Neural progenitor cell (in vitro differentiated cells): ENCODE measurements around the gene RBM10. TPM values are rescaled to one million over a fixed set of nuclear protein-coding genes. Genes with fewer than 3 reads are reported as not detected.

Experiments
- DNase-seq: peaks from one replicate; pipeline ENCODE4 v3.0.0-alpha.2; 2016; ENCODE audit warnings: low spot score
- H2AFZ ChIP-seq: fragments of 200-600 bp; sonication (generic); replicated peaks from 2 replicates; pipeline ENCODE4 v1.6.1; 2016; ENCODE audit warnings: antibody characterized with exemption
- H3F3A ChIP-seq: fragments of 200-600 bp; sonication (generic); 2 replicates; pipeline ENCODE4 v1.6.1; 2016; ENCODE audit warnings: antibody characterized with exemption, low read depth
- H3K27ac ChIP-seq: fragments of 200-600 bp; sonication (generic); 2 replicates; pipeline ENCODE4 v1.5.1; 2016; ENCODE audit warnings: mild to moderate bottlenecking
- H3K27me3 ChIP-seq: fragments of 200-600 bp; sonication (generic); 2 replicates; pipeline ENCODE4 v1.6.1; 2016; ENCODE audit warnings: mild to moderate bottlenecking, moderate library complexity
- H3K36me3 ChIP-seq: fragments of 200-600 bp; sonication (generic); 2 replicates; pipeline ENCODE4 v1.5.1; 2016
- H3K4me1 ChIP-seq: fragments of 200-600 bp; sonication (generic); 2 replicates; pipeline ENCODE4 v1.6.1; 2016; ENCODE audit warnings: mixed run types
- H3K4me2 ChIP-seq: fragments of 200-600 bp; sonication (generic); 2 replicates; pipeline ENCODE4 v1.6.1; 2016
- H3K4me3 ChIP-seq: fragments of 200-600 bp; sonication (generic); 2 replicates; pipeline ENCODE4 v1.5.1; 2016
- H3K79me2 ChIP-seq: fragments of 200-600 bp; sonication (generic); 2 replicates; pipeline ENCODE4 v1.6.1; 2016; ENCODE audit warnings: low read depth
- H3K9ac ChIP-seq: fragments of 200-600 bp; sonication (generic); 2 replicates; pipeline ENCODE4 v1.6.1; 2016
- H3K9me3 ChIP-seq: fragments of 200-600 bp; sonication (generic); 2 replicates; pipeline ENCODE4 v1.5.1; 2016; ENCODE audit warnings: low read depth
- H4K20me1 ChIP-seq: fragments of 200-600 bp; sonication (generic); 2 replicates; pipeline ENCODE4 v1.6.1; 2016; ENCODE audit warnings: low read depth
- H3K27ac Mint-ChIP-seq: 3 replicates; pipeline ENCODE4 v1.8.0; 2021; ENCODE audit warnings: mixed read lengths
- H3K27me3 Mint-ChIP-seq: 2 replicates; pipeline ENCODE4 v1.8.0; 2022; ENCODE audit warnings: low read depth, mild to moderate bottlenecking, inconsistent platforms, moderate library complexity, mixed read lengths; ENCODE audit not compliant: insufficient read depth
- H3K36me3 Mint-ChIP-seq: 3 replicates; pipeline ENCODE4 v1.8.0; 2021; ENCODE audit warnings: mixed read lengths
- H3K4me1 Mint-ChIP-seq: 3 replicates; pipeline ENCODE4 v1.8.0; 2021; ENCODE audit warnings: mixed read lengths
- H3K4me3 Mint-ChIP-seq: 3 replicates; pipeline ENCODE4 v1.8.0; 2021; ENCODE audit warnings: mild to moderate bottlenecking, moderate library complexity, mixed read lengths
- H3K9me3 Mint-ChIP-seq: 3 replicates; pipeline ENCODE4 v1.8.0; 2020; ENCODE audit warnings: mixed read lengths
- CTCF ChIP-seq: fragments of 200-600 bp; sonication (generic); IDR thresholded peaks from 2 replicates; pipeline ENCODE4 v1.5.1; 2017; ENCODE audit warnings: antibody characterized with exemption, mild to moderate bottlenecking
- EZH2 ChIP-seq: fragments of 200-600 bp; sonication (generic); IDR thresholded peaks from 2 replicates; pipeline ENCODE4 v1.6.1; 2017; ENCODE audit warnings: antibody characterized with exemption, mild to moderate bottlenecking, moderate library complexity
- EZH2phosphoT487 ChIP-seq: fragments of 200-600 bp; sonication (generic); IDR thresholded peaks from 2 replicates; pipeline ENCODE4 v1.6.1; 2017; ENCODE audit warnings: antibody characterized with exemption
- total RNA-seq: library from RNA; depleted of rRNA; stranded (reverse); fragments of >200 nt; gene quantifications from 2 replicates; pipeline ENCODE4 v1.2.3, GENCODE V29; 2015; ENCODE audit warnings: low replicate concordance

The RBM10 gene
- total RNA-seq, 1 donor from 2014 or later = 26.5 TPM

DNA sequence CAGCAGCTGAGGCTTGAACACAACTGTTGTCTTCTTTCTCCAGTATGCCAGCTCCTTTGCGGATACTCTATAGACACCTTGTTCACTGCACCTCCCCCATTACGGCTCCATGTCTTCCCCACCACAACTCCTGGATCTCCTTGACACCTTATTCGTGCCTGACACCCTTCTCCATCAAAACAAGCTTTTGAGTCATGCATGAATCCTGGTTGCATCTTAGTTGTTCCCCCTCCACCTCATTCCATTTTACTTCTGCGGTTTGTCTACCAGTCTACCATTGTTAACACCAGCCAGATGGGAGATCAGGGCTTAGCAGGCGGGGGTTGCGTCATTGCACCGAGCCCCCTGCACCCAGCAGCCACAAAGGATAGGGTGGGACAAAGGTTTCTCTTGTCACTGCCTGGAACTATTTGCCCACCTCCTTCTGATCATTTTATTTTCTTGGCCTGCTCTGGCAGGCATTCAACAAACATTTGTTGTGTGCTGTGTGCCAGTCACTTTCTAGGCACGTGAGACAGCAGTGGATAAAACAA lies 71.4 kb downstream of the RBM10 start:
- Histone ChIP-seq H3K9me3 (no peaks in the 10 kb centered on the region), H3K9ac (no peak overlapping the region), H3K27ac (peak overlapping the region; percentile 54), H3K79me2 (peaks cover 31% of the 10 kb centered on the region), H3F3A (peaks cover 40% of the 10 kb centered on the region), H3K36me3 (no peaks in the 10 kb centered on the region), H3K27me3 (no peaks in the 10 kb centered on the region), H3K4me1 (peaks cover 18% of the 10 kb centered on the region), H4K20me1 (peaks cover 32% of the 10 kb centered on the region), H2AFZ (no peak overlapping the region), H3K4me2 (no peak overlapping the region), H3K4me3 (no peak overlapping the region)
- Mint-ChIP-seq H3K27ac (peak overlapping the region; percentile 13), H3K36me3 (peaks cover 57% of the 10 kb centered on the region), H3K4me1 (peaks cover 37% of the 10 kb centered on the region), H3K4me3 (peak overlapping the region; percentile 96), H3K9me3 (peaks cover 3% of the 10 kb centered on the region), H3K27me3 (peaks cover 10% of the 10 kb centered on the region)
- TF ChIP-seq EZH2phosphoT487 (no peak), CTCF (no peak), EZH2 (no peak)
- no peak for DNase-seq

- Histone ChIP-seq H3F3A (peaks cover 40% of the 10 kb centered on the region), H3K27me3 (no peaks in the 10 kb centered on the region), H3K4me1 (peaks cover 18% of the 10 kb centered on the region), H3K4me3 (peak overlapping the region; percentile 27), H3K36me3 (no peaks in the 10 kb centered on the region), H3K9me3 (no peaks in the 10 kb centered on the region), H3K4me2 (peak overlapping the region; percentile 51), H2AFZ (no peak overlapping the region), H3K79me2 (peaks cover 39% of the 10 kb centered on the region), H3K27ac (peak overlapping the region; percentile 54), H3K9ac (no peak overlapping the region), H4K20me1 (peaks cover 41% of the 10 kb centered on the region)
- Mint-ChIP-seq H3K4me1 (peaks cover 46% of the 10 kb centered on the region), H3K36me3 (peaks cover 49% of the 10 kb centered on the region), H3K27ac (peak overlapping the region; percentile 78), H3K9me3 (peaks cover 3% of the 10 kb centered on the region), H3K4me3 (peak overlapping the region; percentile 96), H3K27me3 (peaks cover 13% of the 10 kb centered on the region)
- TF ChIP-seq EZH2phosphoT487 (no peak), EZH2 (no peak), CTCF (no peak)
- no peak for DNase-seq
Observed at GRCh38 chrX:47217121-47217851, 72.3 kb downstream of the RBM10 start.

GRCh38 chrX:47217852-47218279 lies 72.8 kb downstream of the RBM10 start:
- H2AFZ ChIP-seq = peak overlapping the region; percentile 68
- H3K9ac ChIP-seq = peak overlapping the region; percentile 88
- no peaks in the 10 kb centered on the region for H3K9me3 ChIP-seq
- H3K4me1 Mint-ChIP-seq = peaks cover 50% of the 10 kb centered on the region
- TF ChIP-seq EZH2 (no peak), EZH2phosphoT487 (no peak), CTCF (no peak)
- H3K4me1 ChIP-seq = peaks cover 18% of the 10 kb centered on the region
- peak overlapping the region; percentile 100 for H3K27ac Mint-ChIP-seq
- H3K27me3 ChIP-seq = no peaks in the 10 kb centered on the region
- H3K36me3 Mint-ChIP-seq = peaks cover 44% of the 10 kb centered on the region
- peak overlapping the region; percentile 78 for H3K4me2 ChIP-seq
- peak overlapping the region; percentile 97 for H3K27ac ChIP-seq
- H4K20me1 ChIP-seq = peaks cover 42% of the 10 kb centered on the region
- peaks cover 45% of the 10 kb centered on the region for H3K79me2 ChIP-seq
- H3K4me3 Mint-ChIP-seq = peak overlapping the region; percentile 96
- DNase-seq = peak; percentile 100
- peaks cover 40% of the 10 kb centered on the region for H3F3A ChIP-seq
- H3K27me3 Mint-ChIP-seq = peaks cover 13% of the 10 kb centered on the region
- H3K36me3 ChIP-seq = no peaks in the 10 kb centered on the region
- H3K9me3 Mint-ChIP-seq = peaks cover 3% of the 10 kb centered on the region
- H3K4me3 ChIP-seq = peak overlapping the region; percentile 60
